AG09319 (cell line): ENCODE data around the gene KIF26B.

ENCODE experiments used
- DNase-seq: peaks from one replicate; pipeline ENCODE4 v3.0.0-alpha.2; 2010; ENCODE audit warnings: low read depth; ENCODE audit errors: extremely low read depth
- CTCF ChIP-seq: IDR thresholded peaks from 2 replicates; pipeline ENCODE4 v1.5.1; 2011; ENCODE audit warnings: low read depth, mild to moderate bottlenecking, inconsistent platforms, low read length, moderate library complexity

KIF26B gene

GRCh38 chr1:245111073-245111472, 43.7 kb upstream of the KIF26B start:
- no peak for DNase-seq
- no peak for TF ChIP-seq CTCF

- TF ChIP-seq CTCF: no peak
- no peak for DNase-seq
These were observed 41.1 kb upstream of the KIF26B start for GRCh38 chr1:245113649-245114048.

- DNase-seq: no peak
- TF ChIP-seq CTCF: no peak
These were observed 38.7 kb upstream of the KIF26B start for GRCh38 chr1:245116131-245116530.

GRCh38 chr1:245116751-245117150, 38.0 kb upstream of the KIF26B start:
- no peak for DNase-seq
- no peak for TF ChIP-seq CTCF

GRCh38 chr1:245118066-245118465, 36.7 kb upstream of the KIF26B start:
- TF ChIP-seq CTCF: no peak
- DNase-seq: no peak

GRCh38 chr1:245118806-245119205, 36.0 kb upstream of the KIF26B start:
- no peak for TF ChIP-seq CTCF
- DNase-seq: no peak

- no peak for DNase-seq
- no peak for TF ChIP-seq CTCF
These were observed 33.3 kb upstream of the KIF26B start for GRCh38 chr1:245121523-245121922.
